HepG2 (cell line): ENCODE data around the gene TNFRSF6B. TPM values are rescaled to one million over a fixed set of nuclear protein-coding genes. Genes with fewer than 3 reads are reported as not detected.

Experiments
- CREB1 ChIP-seq, 2 experiments: fragments of 450-650 bp in 1 of 2; IDR thresholded peaks; 2 replicates each; pipeline ENCODE4 v1.6.1; 2016 to 2017; ENCODE audit warnings: control low read depth in 1 of 2, mild to moderate bottlenecking in 1 of 2, missing compliant biosample characterization in 1 of 2, missing genetic modification characterization in 1 of 2
- DPF2 ChIP-seq: sonication (generic); formaldehyde crosslinking; IDR thresholded peaks from 2 replicates; pipeline ENCODE4 v1.4.0; 2020; ENCODE audit warnings: mild to moderate bottlenecking, low read depth, missing genetic modification reagents, borderline replicate concordance
- HOXA9 ChIP-seq: sonication (generic); formaldehyde crosslinking; IDR thresholded peaks from 2 replicates; pipeline ENCODE4 v1.8.1; 2022; ENCODE audit warnings: missing genetic modification reagents, mild to moderate bottlenecking, moderate library complexity, borderline replicate concordance
- MZF1 ChIP-seq: sonication (generic); formaldehyde crosslinking; IDR thresholded peaks from 2 replicates; pipeline ENCODE4 v1.8.1; 2023; ENCODE audit warnings: mild to moderate bottlenecking, missing genetic modification reagents, borderline replicate concordance
- RBFOX2 ChIP-seq: fragments of 200-400 bp; formaldehyde crosslinking; IDR thresholded peaks from 2 replicates; pipeline ENCODE4 v1.6.1; 2017; ENCODE audit warnings: low read depth, mild to moderate bottlenecking, low read length
- ZKSCAN8 ChIP-seq: IDR thresholded peaks from 2 replicates; pipeline ENCODE4 v1.6.1; 2016; ENCODE audit warnings: borderline replicate concordance, missing genetic modification reagents, missing compliant biosample characterization
- ZNF124 ChIP-seq: sonication (generic); formaldehyde crosslinking; IDR thresholded peaks from 2 replicates; pipeline ENCODE4 v1.4.0; 2020; ENCODE audit warnings: missing genetic modification reagents
- ZNF17 ChIP-seq: sonication (generic); formaldehyde crosslinking; IDR thresholded peaks from 2 replicates; pipeline ENCODE4 v1.5.0; 2020; ENCODE audit warnings: mild to moderate bottlenecking, missing genetic modification reagents
- ZNF274 ChIP-seq: sonication (generic); formaldehyde crosslinking; IDR thresholded peaks from 2 replicates; pipeline ENCODE4 v1.5.1; 2020; ENCODE audit warnings: mild to moderate bottlenecking, missing genetic modification reagents
- ZNF44 ChIP-seq: sonication (generic); formaldehyde crosslinking; IDR thresholded peaks from 2 replicates; pipeline ENCODE4 v1.5.1; 2020; ENCODE audit warnings: mild to moderate bottlenecking, missing genetic modification reagents
- ZNF644 ChIP-seq: IDR thresholded peaks from 2 replicates; pipeline ENCODE4 v1.6.1; 2016; ENCODE audit warnings: low read depth
- ZNF776 ChIP-seq: sonication (generic); formaldehyde crosslinking; IDR thresholded peaks from 2 replicates; pipeline ENCODE4 v1.4.0; 2020; ENCODE audit warnings: mild to moderate bottlenecking, missing genetic modification reagents
- polyA plus RNA-seq, 8 experiments: library from polyadenylated mRNA; depleted of rRNA in 3 of 8; stranded (reverse) in 7 of 8; unstranded in 1 of 8; fragments of >200 nt; fragmentation: Illumina TruSeq in 4 of 8; extraction: Trizol in 4 of 8; gene quantifications; 2 replicates each; pipeline versions ENCODE4 v1.2.1 to v1.2.3, GENCODE V29; 2011 to 2016; ENCODE audit warnings: low read depth in 4 of 8, missing spikeins in 1 of 8, mixed read lengths in 1 of 8; ENCODE audit not compliant: insufficient read depth in 1 of 8
- total RNA-seq, 5 experiments: library from RNA; depleted of rRNA; stranded (reverse); fragments of >200 nt; fragmentation: Illumina TruSeq; extraction: Trizol; gene quantifications; 2 replicates each; pipeline ENCODE4 v1.2.3, GENCODE V29; 2016; ENCODE audit warnings: low read depth in 1 of 5
- TF ChIP-seq, protein P1 (sequence below): sonication (generic); formaldehyde crosslinking; IDR thresholded peaks from 2 replicates; pipeline ENCODE4 v1.4.0; 2020; ENCODE audit warnings: missing genetic modification reagents
- TF ChIP-seq, protein P2 (sequence below): sonication (generic); formaldehyde crosslinking; IDR thresholded peaks from 2 replicates; pipeline ENCODE4 v1.4.0; 2020; ENCODE audit warnings: missing genetic modification reagents, borderline replicate concordance
- TF ChIP-seq, protein P3 (sequence below): sonication (generic); formaldehyde crosslinking; IDR thresholded peaks from 2 replicates; pipeline ENCODE4 v1.5.1; 2020; ENCODE audit warnings: mild to moderate bottlenecking, missing genetic modification reagents, borderline replicate concordance
- TF ChIP-seq, protein P4 (sequence below): sonication (generic); formaldehyde crosslinking; IDR thresholded peaks from 2 replicates; pipeline ENCODE4 v1.4.0; 2020; ENCODE audit warnings: missing genetic modification reagents
- TF ChIP-seq, protein P5 (sequence below): sonication (generic); formaldehyde crosslinking; IDR thresholded peaks from 2 replicates; pipeline ENCODE4 v1.8.1; 2022; ENCODE audit warnings: mild to moderate bottlenecking, missing genetic modification reagents

The TNFRSF6B gene
- total and polyA plus RNA-seq, 2 of the 13 experiments (the other 11 are each of a cell fraction or from before 2014, with no cell fraction given): 0.24 TPM; not detected in 1

DNA sequence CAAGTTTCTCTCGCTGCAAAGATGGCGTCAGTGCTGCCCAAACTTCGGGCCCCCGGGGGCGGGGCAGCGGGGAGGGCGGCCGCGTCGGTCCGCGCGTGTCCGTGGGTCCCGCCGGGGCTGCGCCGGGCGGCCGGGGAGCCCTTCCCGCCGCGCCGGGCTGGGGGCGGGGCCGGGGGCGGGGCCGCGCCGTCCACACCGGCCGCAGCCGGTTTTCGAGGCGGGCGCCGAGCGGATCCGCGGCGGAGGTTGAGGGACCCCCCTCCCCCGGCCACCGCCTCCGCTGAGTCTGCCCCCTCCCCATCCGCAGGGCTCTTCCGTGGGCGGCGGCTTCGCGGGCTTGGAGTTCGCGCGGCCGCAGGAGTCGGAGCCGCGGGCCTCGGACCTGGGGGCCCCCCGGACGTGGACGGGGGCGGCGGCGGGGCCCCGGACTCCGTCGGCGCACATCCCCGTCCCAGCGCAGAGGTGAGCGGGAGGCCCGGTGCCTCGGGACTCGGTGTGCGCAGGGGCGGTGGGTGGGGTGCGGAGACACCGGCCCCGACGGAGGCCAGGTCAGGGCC, 43.7 kb downstream of the TNFRSF6B start (continued):
- TF ChIP-seq, protein P1, sequence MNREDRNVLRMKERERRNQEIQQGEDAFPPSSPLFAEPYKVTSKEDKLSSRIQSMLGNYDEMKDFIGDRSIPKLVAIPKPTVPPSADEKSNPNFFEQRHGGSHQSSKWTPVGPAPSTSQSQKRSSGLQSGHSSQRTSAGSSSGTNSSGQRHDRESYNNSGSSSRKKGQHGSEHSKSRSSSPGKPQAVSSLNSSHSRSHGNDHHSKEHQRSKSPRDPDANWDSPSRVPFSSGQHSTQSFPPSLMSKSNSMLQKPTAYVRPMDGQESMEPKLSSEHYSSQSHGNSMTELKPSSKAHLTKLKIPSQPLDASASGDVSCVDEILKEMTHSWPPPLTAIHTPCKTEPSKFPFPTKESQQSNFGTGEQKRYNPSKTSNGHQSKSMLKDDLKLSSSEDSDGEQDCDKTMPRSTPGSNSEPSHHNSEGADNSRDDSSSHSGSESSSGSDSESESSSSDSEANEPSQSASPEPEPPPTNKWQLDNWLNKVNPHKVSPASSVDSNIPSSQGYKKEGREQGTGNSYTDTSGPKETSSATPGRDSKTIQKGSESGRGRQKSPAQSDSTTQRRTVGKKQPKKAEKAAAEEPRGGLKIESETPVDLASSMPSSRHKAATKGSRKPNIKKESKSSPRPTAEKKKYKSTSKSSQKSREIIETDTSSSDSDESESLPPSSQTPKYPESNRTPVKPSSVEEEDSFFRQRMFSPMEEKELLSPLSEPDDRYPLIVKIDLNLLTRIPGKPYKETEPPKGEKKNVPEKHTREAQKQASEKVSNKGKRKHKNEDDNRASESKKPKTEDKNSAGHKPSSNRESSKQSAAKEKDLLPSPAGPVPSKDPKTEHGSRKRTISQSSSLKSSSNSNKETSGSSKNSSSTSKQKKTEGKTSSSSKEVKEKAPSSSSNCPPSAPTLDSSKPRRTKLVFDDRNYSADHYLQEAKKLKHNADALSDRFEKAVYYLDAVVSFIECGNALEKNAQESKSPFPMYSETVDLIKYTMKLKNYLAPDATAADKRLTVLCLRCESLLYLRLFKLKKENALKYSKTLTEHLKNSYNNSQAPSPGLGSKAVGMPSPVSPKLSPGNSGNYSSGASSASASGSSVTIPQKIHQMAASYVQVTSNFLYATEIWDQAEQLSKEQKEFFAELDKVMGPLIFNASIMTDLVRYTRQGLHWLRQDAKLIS (CRISPR knock-in tag): no peak
- TF ChIP-seq, protein P2, sequence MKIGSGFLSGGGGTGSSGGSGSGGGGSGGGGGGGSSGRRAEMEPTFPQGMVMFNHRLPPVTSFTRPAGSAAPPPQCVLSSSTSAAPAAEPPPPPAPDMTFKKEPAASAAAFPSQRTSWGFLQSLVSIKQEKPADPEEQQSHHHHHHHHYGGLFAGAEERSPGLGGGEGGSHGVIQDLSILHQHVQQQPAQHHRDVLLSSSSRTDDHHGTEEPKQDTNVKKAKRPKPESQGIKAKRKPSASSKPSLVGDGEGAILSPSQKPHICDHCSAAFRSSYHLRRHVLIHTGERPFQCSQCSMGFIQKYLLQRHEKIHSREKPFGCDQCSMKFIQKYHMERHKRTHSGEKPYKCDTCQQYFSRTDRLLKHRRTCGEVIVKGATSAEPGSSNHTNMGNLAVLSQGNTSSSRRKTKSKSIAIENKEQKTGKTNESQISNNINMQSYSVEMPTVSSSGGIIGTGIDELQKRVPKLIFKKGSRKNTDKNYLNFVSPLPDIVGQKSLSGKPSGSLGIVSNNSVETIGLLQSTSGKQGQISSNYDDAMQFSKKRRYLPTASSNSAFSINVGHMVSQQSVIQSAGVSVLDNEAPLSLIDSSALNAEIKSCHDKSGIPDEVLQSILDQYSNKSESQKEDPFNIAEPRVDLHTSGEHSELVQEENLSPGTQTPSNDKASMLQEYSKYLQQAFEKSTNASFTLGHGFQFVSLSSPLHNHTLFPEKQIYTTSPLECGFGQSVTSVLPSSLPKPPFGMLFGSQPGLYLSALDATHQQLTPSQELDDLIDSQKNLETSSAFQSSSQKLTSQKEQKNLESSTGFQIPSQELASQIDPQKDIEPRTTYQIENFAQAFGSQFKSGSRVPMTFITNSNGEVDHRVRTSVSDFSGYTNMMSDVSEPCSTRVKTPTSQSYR (CRISPR knock-in tag): 0 out of 2 replicates have a peak, but pooled peaks have one; percentile 8
- TF ChIP-seq, protein P3, sequence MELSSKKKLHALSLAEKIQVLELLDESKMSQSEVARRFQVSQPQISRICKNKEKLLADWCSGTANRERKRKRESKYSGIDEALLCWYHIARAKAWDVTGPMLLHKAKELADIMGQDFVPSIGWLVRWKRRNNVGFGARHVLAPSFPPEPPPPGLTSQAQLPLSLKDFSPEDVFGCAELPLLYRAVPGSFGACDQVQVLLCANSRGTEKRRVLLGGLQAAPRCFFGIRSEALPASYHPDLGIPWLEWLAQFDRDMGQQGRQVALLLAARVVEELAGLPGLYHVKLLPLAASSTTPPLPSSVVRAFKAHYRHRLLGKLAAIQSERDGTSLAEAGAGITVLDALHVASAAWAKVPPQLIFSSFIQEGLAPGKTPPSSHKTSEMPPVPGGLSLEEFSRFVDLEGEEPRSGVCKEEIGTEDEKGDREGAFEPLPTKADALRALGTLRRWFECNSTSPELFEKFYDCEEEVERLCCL: no peak
- TF ChIP-seq ZNF776 (CRISPR knock-in tag) (no peak), ZNF44 (no peak), ZNF644 (CRISPR knock-in tag) (no peak), CREB1 (IDR thresholded peaks at IDR 0.05) (no peak), CREB1 (CRISPR knock-in tag; IDR thresholded peaks at IDR 0.05) (no peak), MZF1 (CRISPR knock-in tag) (no peak), ZNF274 (CRISPR knock-in tag) (no peak), ZNF124 (CRISPR knock-in tag) (no peak), ZNF17 (CRISPR knock-in tag) (no peak), HOXA9 (CRISPR knock-in tag) (peak; percentile 81), DPF2 (CRISPR knock-in tag) (no peak), ZKSCAN8 (CRISPR knock-in tag) (no peak), RBFOX2 (peak; percentile 85)
- TF ChIP-seq, protein P4, sequence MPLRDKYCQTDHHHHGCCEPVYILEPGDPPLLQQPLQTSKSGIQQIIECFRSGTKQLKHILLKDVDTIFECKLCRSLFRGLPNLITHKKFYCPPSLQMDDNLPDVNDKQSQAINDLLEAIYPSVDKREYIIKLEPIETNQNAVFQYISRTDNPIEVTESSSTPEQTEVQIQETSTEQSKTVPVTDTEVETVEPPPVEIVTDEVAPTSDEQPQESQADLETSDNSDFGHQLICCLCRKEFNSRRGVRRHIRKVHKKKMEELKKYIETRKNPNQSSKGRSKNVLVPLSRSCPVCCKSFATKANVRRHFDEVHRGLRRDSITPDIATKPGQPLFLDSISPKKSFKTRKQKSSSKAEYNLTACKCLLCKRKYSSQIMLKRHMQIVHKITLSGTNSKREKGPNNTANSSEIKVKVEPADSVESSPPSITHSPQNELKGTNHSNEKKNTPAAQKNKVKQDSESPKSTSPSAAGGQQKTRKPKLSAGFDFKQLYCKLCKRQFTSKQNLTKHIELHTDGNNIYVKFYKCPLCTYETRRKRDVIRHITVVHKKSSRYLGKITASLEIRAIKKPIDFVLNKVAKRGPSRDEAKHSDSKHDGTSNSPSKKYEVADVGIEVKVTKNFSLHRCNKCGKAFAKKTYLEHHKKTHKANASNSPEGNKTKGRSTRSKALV (CRISPR knock-in tag): no peak
- TF ChIP-seq, protein P5, sequence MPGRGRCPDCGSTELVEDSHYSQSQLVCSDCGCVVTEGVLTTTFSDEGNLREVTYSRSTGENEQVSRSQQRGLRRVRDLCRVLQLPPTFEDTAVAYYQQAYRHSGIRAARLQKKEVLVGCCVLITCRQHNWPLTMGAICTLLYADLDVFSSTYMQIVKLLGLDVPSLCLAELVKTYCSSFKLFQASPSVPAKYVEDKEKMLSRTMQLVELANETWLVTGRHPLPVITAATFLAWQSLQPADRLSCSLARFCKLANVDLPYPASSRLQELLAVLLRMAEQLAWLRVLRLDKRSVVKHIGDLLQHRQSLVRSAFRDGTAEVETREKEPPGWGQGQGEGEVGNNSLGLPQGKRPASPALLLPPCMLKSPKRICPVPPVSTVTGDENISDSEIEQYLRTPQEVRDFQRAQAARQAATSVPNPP (CRISPR knock-in tag): no peak; the same call in 1 of the 2 replicates
